LNCAP (cell line): ENCODE measurements around the gene NRAP.

Experiments
- TF ChIP-seq, protein P1 (sequence below): fragments of 450-650 bp; IDR thresholded peaks from 2 replicates; pipeline ENCODE4 v1.5.1; 2017; ENCODE audit warnings: mild to moderate bottlenecking

Gene NRAP

DNA sequence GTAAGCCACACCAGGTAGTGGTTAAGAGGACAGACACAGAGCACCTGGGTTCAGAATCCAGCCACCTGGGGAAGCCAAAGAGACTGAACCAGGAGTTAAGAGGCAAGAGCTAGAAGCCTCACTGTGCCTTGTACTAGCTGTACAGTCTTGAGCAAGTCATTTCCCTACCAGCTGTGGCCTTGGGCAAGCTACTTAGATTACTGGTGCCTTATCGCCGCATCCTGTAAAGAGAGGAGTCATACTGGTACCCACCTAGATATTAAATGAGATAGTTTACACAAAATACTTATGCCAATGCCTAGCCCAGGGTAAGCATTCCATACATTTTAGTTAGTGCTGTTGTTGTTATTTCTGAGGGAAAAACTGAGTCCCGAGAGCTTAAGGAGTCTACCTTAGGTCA, 63.3 kb downstream of the NRAP start:
- TF ChIP-seq, protein P1, sequence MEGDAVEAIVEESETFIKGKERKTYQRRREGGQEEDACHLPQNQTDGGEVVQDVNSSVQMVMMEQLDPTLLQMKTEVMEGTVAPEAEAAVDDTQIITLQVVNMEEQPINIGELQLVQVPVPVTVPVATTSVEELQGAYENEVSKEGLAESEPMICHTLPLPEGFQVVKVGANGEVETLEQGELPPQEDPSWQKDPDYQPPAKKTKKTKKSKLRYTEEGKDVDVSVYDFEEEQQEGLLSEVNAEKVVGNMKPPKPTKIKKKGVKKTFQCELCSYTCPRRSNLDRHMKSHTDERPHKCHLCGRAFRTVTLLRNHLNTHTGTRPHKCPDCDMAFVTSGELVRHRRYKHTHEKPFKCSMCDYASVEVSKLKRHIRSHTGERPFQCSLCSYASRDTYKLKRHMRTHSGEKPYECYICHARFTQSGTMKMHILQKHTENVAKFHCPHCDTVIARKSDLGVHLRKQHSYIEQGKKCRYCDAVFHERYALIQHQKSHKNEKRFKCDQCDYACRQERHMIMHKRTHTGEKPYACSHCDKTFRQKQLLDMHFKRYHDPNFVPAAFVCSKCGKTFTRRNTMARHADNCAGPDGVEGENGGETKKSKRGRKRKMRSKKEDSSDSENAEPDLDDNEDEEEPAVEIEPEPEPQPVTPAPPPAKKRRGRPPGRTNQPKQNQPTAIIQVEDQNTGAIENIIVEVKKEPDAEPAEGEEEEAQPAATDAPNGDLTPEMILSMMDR = no peak

DNA sequence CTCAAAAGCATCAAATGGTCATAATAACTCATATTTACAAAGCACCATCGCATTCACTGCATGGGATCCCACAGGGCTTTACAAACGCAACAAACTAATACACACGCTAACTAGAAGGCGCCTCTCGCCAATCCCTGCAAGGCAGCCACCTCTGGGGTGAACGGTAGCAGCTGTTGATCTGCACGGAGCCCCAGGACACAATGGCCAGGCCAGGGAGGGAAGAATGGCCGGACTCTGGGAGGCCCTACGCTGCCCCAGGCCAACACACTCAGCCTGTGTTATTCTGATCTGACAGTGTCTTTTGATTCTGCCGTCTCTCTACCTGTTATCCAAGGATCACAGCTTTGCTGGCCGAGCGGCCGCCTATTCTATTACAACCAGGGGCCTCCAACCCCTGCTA, 69.2 kb downstream of the NRAP start:
- TF ChIP-seq, protein P1 = no peak

DNA sequence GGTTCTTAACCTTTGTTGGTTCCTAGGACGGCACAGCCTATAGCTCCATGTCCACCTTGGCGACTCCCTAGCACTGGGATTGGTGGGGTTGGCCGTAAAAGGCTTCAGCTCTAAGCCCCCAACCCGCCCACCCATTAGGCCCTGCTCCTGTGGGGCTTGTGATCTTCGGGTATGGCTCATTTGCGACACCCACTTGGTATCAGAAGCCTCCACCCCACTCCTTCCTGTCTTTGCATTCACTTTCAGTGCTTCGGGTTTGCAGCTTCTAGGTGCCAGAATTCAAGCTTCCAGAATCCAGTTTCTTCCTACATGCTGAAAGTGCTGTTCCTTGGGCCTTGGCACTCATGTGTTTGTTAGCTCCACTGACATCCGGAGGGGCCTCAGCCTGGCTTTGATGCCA, 71.5 kb downstream of the NRAP start:
- TF ChIP-seq, protein P1 = no peak

DNA sequence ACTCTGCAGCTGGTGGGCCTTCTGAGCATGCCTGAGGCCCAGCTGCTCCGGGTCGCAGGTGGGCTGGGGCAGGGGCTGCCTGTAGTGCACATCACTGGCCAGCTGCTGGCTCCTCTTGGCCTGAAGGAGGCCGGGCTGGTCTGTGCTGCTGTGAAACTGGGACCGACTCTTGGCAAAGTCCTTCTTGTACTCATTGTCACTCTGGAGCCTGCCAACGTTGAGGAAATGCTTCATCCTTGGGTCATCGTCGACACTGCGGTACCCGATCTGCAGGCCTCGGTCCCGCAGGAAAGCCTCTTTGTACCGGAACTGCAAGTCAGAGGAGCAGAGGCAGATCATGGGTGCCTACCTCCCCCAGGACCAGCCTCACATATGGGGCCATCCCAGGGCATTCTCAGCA, 73.3 kb downstream of the NRAP start:
- TF ChIP-seq, protein P1 = no peak

DNA sequence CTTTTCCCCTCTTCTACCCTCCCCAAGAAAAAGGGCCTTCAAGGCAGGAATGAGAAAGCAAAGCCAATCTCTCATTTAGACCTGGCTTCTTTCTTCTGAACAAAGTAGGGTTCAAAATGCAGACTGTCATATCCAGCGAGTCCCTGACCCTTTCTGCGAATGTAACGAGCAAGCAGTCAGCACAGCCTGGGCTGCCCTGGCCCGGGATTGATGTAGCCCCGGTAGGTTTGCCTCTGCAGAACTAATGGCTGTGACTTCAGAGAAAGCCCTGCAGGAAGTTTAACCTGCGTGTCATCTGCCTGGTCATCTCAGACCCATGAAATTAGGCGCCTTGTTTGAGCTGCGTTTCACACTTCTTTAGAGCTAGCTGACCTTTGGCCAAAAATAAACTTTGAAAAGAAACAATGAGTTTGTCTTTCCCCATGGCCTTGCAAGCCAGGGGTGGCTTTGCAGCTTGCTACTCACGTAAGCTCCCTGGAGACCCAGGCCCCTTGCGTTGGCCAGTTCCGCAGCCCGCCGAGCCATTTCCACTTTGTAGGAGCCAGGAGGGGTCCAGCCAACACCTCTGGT, 74.6 kb downstream of the NRAP start:
- TF ChIP-seq, protein P1 = no peak

DNA sequence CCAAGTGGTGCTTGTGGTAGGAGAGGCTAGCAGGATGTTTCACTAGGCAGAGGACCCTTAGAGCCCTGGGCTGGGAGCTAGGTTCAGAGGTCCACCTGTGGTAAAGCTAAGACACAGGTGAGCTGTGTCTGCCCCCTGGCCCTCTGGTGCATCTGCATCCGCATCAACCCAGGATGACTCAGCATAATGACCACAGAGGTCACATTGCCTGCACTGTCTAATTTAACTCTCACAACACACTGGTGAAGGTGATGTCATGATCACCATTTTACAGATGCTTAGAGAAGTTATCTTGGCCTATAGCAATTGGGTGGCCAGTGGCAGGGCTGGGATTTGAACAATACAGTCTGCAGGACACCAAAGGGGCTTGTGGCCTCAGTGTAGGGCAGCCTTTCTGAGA, 77.9 kb downstream of the NRAP start:
- TF ChIP-seq, protein P1 = no peak

DNA sequence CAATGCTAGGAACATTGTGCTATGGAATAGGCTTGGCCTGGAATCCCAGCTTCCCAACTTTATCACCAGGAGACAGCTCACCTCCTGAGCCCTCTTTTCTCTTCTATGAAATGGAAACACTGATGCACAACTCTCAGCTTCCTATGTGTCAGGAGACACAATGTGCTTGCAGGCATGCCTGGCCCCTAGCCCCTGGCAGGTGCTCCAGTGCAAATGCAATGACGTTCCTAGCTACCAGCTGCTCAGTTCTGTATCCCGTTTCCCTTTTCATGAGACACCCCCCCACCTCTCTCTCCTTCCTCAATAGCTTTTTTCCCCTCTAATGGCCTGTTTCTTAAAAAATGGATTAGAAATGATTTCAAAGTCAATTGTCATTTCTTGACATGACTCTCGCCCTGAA, 80.3 kb downstream of the NRAP start:
- TF ChIP-seq, protein P1 = no peak

DNA sequence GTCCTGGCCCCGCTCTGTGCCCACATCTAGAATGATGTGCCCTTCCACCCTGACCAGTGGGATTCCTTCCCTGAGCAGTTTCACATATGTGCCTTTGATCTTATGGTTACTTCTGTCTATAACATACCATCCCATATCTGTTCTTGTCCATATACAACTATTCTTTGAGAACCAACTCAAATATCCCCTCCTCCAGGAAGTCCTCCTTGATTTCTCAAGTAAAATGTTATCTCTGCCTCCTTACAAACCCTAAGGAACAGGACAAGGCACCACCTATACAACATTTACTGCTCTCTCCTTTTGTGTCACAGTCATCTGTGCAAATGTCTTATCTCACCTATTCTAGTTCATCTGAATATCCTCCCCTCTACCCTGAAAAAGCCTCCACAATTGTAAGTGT, 82.7 kb downstream of the NRAP start:
- TF ChIP-seq, protein P1 = no peak
